Measurements from ENCODE around the gene PDZD2. TPM values are rescaled to one million over a fixed set of nuclear protein-coding genes. Genes with fewer than 3 reads are reported as not detected.

The PDZD2 gene
- total and polyA plus RNA-seq, 2 experiments from 2014 or later = 8.3 to 16.9 TPM

GRCh38 chr5:31823472-31823871 is 184.5 kb downstream of the PDZD2 start:
- H3K79me2 ChIP-seq (replicated peaks; ENCODE audit: insufficient read depth) = no peaks in the 10 kb centered on the region
- H3K27ac Mint-ChIP-seq = no peak overlapping the region
- peak; percentile 57 for DNase-seq (ENCODE audit: low spot score)
- H3K4me3 ChIP-seq = no peak overlapping the region
- H3K4me1 ChIP-seq (ENCODE audit: insufficient read depth) = no peaks in the 10 kb centered on the region
- H3K4me3 Mint-ChIP-seq = no peak overlapping the region
- ATAC-seq = peak; percentile 71
- H3K4me2 ChIP-seq = no peak overlapping the region
- H3K9me2 ChIP-seq (ENCODE audit: insufficient read depth) = no peaks in the 10 kb centered on the region
- H3K9me3 Mint-ChIP-seq = peaks cover 8% of the 10 kb centered on the region
- no peaks in the 10 kb centered on the region for H3K27me3 Mint-ChIP-seq (ENCODE audit: insufficient read depth, low read depth, poor library complexity)
- H3K27ac ChIP-seq (ENCODE audit: low read depth) = no peak overlapping the region
- no peaks in the 10 kb centered on the region for H4K20me1 ChIP-seq (replicated peaks; ENCODE audit: insufficient read depth)
- peaks cover 8% of the 10 kb centered on the region; the same call in 1 of the 3 replicates for H3K36me3 Mint-ChIP-seq (ENCODE audit: low read depth)
- H3K36me3 ChIP-seq (ENCODE audit: insufficient read depth) = no peaks in the 10 kb centered on the region
- H3K4me1 Mint-ChIP-seq = peaks cover 9% of the 10 kb centered on the region; the same call in 2 of the 3 replicates
- H3F3A ChIP-seq (replicated peaks; ENCODE audit: low read depth) = no peaks in the 10 kb centered on the region
- H2AFZ ChIP-seq = no peak overlapping the region
- TF ChIP-seq CTCF (conservative IDR thresholded peaks at IDR 0.05; ENCODE audit: low read depth in 2 of 2) = peak; percentile 50 to 69
- TF ChIP-seq STAT1 (IDR thresholded peaks at IDR 0.05; ENCODE audit: unreplicated experiment) = no peak
- H3K27me3 ChIP-seq (ENCODE audit: insufficient read depth) = no peaks in the 10 kb centered on the region

DNA sequence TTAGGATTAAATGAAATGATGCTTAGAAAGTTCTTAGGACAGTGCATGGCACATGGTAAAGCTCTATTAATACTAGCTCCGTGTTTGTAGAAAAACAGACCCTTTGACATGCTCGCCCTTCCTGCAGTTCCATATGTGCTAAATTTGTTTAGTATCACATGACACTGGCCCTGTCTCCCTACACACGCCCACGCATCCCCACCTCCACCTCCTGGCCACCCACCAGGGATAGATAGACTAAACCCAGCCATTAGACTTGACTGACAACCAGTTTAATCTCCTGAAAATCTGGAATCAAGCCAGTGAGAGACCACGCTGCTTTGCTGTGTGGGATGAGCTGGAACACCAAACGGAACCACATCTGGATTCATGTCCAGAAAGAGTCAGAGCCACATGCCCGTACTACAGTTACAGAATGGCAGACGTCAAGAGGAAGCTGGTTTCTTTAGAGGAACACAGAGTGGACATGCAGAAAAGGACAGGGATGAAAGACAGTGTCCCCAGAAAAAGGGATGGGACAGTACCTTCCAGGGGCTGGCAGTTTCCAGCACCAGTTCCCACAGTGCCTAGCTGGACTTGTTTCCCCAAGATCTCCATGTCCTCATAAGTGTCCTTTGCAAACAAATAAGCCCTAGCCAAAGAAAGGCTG is 186.1 kb downstream of the PDZD2 start:
- Histone ChIP-seq H3K27me3 (ENCODE audit: insufficient read depth) (no peaks in the 10 kb centered on the region), H3K9me2 (ENCODE audit: insufficient read depth) (no peaks in the 10 kb centered on the region), H3K4me2 (no peak overlapping the region), H3K36me3 (ENCODE audit: insufficient read depth) (no peaks in the 10 kb centered on the region), H3K4me1 (ENCODE audit: insufficient read depth) (no peaks in the 10 kb centered on the region), H3K27ac (ENCODE audit: low read depth) (no peak overlapping the region), H4K20me1 (replicated peaks; ENCODE audit: insufficient read depth) (no peaks in the 10 kb centered on the region), H3K79me2 (replicated peaks; ENCODE audit: insufficient read depth) (no peaks in the 10 kb centered on the region), H2AFZ (no peak overlapping the region), H3K4me3 (no peak overlapping the region), H3F3A (replicated peaks; ENCODE audit: low read depth) (no peaks in the 10 kb centered on the region)
- ATAC-seq (no peak; the same call in 2 of the 3 replicates), DNase-seq (ENCODE audit: low spot score) (no peak)
- H3K36me3 Mint-ChIP-seq (ENCODE audit: low read depth) = peaks cover 9% of the 10 kb centered on the region; the same call in 1 of the 3 replicates
- H3K4me3 Mint-ChIP-seq = no peak overlapping the region
- H3K4me1 Mint-ChIP-seq = peaks cover 9% of the 10 kb centered on the region; the same call in 2 of the 3 replicates
- H3K9me3 Mint-ChIP-seq = peaks cover 14% of the 10 kb centered on the region
- no peaks in the 10 kb centered on the region for H3K27me3 Mint-ChIP-seq (ENCODE audit: insufficient read depth, low read depth, poor library complexity)
- H3K27ac Mint-ChIP-seq = no peak overlapping the region
- TF ChIP-seq ZNF114 (CRISPR knock-in tag; IDR thresholded peaks at IDR 0.05) = no peak
- TF ChIP-seq EZH2phosphoT487 (IDR thresholded peaks at IDR 0.05; ENCODE audit: unreplicated experiment) = no peak
- no peak for TF ChIP-seq NANOG (IDR thresholded peaks at IDR 0.05; ENCODE audit: borderline replicate concordance)
- TF ChIP-seq POLR2AphosphoS5 (IDR thresholded peaks at IDR 0.05; ENCODE audit: low read depth) = no peak
- TF ChIP-seq ZNF462 (CRISPR knock-in tag; IDR thresholded peaks at IDR 0.05) = no peak
- no peak for TF ChIP-seq JUNB (IDR thresholded peaks at IDR 0.05; ENCODE audit: unreplicated experiment)
- TF ChIP-seq REST (IDR thresholded peaks at IDR 0.05; ENCODE audit: unreplicated experiment) = no peak
- TF ChIP-seq CREB1 (CRISPR knock-in tag; IDR thresholded peaks at IDR 0.05; ENCODE audit: low read depth) = no peak

Measured in GM23338 (cell line).